Stimulated activated CD4-positive, alpha-beta T cell treated with anti-CD3 and anti-CD28 coated beads, Interleukin-1b, Interleukin-23, amount 100 ng/mL, for 1 hour (primary cell): ENCODE measurements around the gene CACFD1.
"Not testable (repeated sequence)": the region's sequence is repeated elsewhere in the genome, so short reads cannot be mapped to it uniquely, and the experiment has no call there.

Source experiments
- DNase-seq, 2 donors: peaks; one replicate each; pipeline ENCODE4 v3.0.0-alpha.2; 2020; ENCODE audit warnings: low read depth in 2 of 2

The CACFD1 gene

GRCh38 chr9:133440874-133441273 is 18.9 kb upstream of the CACFD1 start:
- no peak for DNase-seq

DNA sequence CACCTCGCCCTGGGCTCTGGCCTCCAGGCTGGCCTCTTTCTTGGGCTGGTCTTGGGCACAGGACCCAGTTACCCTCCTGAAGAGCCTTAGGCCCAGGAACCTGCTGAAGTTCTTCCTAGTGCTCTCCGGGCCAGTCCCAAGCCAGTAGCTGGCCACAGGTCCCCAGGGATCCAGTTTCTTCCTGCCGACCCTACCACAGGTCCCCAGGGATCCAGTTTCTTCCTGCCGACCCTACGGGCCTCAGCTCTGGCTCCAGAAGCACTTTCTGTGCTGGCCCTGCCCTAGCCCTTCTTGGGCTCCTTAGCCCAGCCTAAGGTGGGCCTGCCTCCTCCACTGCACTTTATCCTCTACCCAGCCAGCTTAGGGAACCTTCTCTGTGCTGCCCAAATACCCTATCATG is 18.2 kb upstream of the CACFD1 start:
- DNase-seq = no peak

DNA sequence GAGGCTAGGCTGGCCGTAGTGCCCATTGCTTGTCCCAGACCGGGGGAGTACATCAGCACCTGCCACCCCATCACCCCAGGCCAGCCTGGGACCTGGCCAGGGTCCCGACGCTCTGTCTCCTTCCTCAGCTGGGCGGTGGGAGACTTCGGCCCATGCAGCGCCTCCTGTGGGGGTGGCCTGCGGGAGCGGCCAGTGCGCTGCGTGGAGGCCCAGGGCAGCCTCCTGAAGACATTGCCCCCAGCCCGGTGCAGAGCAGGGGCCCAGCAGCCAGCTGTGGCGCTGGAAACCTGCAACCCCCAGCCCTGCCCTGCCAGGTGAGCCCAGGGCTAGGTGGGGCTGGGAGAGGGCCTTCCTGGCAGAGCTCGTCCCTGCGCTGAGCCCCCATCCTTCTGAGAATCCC is 16.5 kb upstream of the CACFD1 start:
- DNase-seq = no peak

GRCh38 chr9:133443982-133444381 is 15.8 kb upstream of the CACFD1 start:
- no peak for DNase-seq

- DNase-seq = no peak
Measured at GRCh38 chr9:133445293-133445969, 14.3 kb upstream of the CACFD1 start.

DNA sequence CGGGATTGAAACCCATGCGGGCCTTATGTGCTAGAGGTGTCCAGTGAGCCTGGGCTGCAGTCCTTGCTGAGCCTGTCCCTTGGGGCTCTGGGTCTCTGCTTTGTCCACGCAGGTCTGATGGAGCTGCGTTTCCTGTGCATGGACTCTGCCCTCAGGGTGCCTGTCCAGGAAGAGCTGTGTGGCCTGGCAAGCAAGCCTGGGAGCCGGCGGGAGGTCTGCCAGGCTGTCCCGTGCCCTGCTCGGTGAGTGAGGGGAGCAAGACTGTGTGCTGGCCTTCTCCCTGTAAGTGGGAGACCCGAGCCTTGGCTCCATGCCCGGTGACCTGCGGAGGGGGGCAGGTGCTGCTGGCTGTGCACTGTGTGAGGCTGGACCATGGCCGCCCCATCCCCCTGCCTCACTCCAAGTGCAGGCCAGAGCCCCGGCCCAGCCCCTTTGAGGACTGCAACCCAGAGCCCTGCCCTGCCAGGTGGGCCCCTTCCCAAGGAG is 11.2 kb upstream of the CACFD1 start:
- no peak for DNase-seq

- DNase-seq = no peak
Measured at GRCh38 chr9:133449760-133450159, 10.0 kb upstream of the CACFD1 start.

- DNase-seq = not testable (repeated sequence)
Measured at GRCh38 chr9:133451865-133452264, 7.9 kb upstream of the CACFD1 start.

DNA sequence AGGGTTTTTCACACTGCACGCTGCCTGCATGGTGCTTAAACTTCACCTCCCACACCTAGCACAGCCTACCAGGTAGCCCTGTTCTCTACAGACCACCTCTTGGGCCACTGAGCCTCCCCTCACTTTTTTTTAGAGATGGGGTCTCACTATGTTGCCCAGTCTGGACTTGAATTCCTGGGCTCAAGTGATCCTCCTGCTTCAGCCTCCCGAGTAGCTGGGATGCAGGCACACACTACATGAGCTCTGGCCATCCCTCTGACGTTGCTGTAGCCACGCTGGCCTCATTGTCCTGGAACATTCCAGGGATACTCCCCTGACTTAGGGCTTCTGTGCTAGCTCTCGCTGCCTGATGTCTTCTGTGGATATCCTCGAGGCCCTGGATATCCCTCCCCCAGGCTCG is 7.2 kb upstream of the CACFD1 start:
- DNase-seq = no peak

DNA sequence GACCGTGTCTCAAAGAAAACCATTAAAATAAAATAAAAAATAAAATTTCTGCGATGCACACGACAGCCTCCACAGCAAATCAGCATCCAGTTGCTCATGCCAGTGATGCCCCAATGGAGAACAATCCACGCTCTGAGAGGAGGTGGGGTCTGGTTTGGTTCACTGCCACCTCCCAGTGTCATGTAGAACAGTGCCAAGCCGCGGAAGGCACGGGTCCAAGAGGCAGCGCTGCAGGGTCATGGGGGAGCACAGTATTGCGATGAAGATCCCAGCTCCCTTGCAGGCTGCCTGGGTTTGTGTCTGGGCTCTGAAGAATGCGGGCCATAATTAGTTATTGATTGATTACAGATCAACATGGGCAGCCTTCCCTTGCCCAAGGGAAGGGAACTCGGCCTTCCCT is 6.1 kb upstream of the CACFD1 start:
- no peak for DNase-seq

DNA sequence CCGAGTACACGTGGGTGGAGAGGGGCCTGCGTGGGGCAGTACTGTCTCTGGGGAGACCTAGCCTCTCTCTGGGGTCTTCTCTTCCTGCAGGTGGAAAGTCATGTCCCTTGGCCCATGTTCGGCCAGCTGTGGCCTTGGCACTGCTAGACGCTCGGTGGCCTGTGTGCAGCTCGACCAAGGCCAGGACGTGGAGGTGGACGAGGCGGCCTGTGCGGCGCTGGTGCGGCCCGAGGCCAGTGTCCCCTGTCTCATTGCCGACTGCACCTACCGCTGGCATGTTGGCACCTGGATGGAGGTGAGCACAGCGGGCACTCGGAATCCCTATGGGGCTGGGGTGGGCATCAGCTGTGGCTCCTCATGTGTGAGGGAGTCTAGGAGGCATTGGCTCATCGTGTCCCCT is 5.5 kb upstream of the CACFD1 start:
- no peak for DNase-seq

- DNase-seq = no peak
Measured at GRCh38 chr9:133454943-133455673, 4.7 kb upstream of the CACFD1 start.

GRCh38 chr9:133455936-133456335 is 3.8 kb upstream of the CACFD1 start:
- no peak for DNase-seq

DNA sequence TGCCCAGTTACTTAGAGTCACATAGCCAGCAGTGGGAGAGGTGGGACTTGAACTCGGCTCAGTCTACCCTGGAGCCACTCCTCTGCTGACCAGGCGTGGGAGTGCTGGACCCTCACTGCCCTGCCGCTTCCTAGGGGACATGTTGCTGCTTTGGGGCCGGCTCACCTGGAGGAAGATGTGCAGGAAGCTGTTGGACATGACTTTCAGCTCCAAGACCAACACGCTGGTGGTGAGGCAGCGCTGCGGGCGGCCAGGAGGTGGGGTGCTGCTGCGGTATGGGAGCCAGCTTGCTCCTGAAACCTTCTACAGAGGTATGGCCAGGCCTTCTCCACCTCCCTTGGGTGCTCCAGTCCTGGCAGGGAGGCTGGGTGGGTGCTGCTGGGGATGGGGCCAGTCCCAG is 3.4 kb upstream of the CACFD1 start:
- DNase-seq = no peak

DNA sequence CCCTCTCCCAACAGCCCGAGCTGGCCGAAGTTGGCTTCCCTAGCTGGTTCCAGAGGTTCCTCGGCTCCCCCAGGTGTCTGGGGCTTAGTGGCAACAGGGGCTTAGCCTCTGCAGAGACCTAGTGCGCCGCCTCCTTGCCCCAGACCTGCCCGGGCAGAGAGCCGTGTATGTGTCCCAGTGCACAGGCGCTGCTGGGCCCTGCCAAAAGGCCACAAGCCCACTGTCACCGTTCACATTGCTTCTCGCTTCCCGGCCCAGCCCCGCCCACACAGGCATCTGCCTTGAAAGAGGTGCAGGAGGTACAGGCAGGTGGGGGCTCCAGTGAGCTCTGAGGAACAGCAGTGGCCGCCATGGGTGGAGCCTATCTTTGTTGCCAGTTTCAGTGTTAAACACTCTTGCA is 2.5 kb upstream of the CACFD1 start:
- DNase-seq = no peak

DNA sequence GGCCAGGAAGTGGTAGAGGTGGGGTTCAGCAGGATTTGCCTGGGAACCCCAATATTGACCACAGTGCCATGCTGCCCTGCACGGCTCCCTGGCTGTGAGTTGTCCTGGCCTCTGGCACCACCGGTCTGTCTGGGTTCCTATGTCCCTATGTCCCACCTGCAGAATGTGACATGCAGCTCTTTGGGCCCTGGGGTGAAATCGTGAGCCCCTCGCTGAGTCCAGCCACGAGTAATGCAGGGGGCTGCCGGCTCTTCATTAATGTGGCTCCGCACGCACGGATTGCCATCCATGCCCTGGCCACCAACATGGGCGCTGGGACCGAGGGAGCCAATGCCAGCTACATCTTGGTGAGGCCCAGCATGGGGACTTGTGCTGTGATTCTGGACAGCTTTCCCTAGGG is 2.0 kb upstream of the CACFD1 start:
- no peak for DNase-seq

- DNase-seq = no peak
Measured at GRCh38 chr9:133458643-133459312, 1.0 kb upstream of the CACFD1 start.

DNA sequence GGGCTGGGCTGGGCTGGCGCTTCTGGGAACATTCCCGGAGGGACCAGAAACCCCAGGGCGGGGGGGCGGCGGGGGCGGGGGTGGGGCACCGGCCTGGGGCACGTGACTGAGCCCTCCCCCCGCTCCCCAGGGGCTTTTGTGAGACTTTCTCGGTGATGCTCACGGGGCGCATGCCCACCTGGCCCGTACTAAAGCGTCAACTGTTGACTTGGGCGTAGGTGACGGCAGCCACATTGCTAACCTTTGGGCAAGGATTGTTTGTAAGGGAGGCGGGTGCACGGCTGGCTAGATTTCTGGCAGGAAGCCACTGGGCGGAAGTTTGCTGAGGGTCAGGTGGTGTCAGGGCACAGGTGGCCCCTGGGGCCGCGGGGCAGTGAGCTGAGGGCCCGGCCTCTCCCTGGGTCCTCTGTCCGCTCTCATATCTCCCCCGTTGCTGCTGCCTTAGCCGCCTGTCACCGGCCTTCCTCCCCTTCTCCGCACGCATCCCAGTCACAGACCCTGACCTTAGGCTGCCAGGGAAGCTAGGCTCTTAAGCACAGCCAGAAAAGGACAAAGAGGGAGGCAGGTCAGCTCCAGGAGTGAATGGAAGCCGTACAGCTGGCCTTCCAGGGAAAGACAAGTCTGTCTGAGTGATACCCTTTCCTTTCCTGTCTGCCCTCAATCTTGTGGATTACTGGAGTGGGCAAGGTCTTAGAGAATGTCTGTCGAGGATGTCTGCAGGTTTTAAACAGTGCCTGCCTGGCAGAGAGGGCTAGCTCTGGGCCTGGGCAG is 812 bp downstream of the CACFD1 start:
- DNase-seq = no peak

GRCh38 chr9:133461975-133462374 is 2.2 kb downstream of the CACFD1 start:
- no peak for DNase-seq

DNA sequence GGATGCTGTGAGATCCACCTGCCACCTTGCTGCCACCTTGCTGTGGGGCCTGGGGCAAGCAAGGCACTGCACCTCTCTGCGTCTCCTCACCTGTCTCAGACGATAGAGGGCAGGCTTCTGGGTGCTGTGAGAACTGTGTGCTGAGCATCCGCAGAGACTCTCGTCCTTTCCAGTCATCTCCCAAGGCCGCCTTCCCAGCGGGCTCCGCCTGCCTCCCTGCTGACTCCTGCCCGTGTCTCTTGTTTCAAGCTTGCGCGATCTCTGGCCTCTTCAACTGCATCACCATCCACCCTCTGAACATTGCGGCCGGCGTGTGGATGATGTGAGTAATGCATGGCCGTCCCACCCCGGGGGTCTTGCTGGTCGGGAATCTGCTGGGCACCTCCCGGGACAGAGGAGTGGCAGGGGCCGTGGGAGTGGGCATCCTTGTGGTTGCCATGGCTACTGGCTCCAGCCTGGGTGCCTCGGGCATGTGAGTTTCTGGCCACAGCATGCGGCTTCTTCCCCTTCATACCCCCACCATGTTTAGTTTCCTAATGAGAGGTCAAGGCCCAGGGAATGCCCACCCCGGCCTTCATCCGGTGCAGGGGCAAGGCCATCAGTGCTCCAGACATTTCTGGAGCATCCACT is 3.6 kb downstream of the CACFD1 start:
- no peak for DNase-seq

GRCh38 chr9:133463864-133464615 is 4.3 kb downstream of the CACFD1 start:
- DNase-seq = no peak
